CD4-positive, alpha-beta T cell treated with Interferon alpha-2 for 1 hour (primary cell): ENCODE results near the gene MLLT3.

Source experiments
- DNase-seq, 2 donors: peaks; one replicate each; pipeline ENCODE4 v3.0.0-alpha.2; 2020 to 2022

Gene MLLT3

DNA sequence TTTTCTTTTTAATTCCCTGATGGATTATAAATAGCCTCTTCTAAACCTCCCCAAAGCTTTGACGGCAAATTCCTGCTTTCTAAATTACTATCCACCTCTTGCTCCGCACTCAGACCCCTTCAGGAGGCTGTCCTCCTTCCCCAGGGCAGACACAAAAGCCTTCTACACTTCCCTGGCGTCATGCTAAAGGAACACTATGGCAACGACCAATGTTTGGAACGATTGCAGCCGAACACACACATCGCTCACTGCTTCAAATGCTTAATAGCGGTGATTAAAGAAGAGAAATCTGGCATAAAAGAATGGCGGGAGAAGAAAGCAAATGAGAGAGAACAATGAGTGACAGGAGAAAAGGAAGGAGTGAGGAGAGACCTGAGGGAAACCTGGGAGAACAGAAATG lies 297.3 kb downstream of the MLLT3 start:
- DNase-seq: no peak

DNA sequence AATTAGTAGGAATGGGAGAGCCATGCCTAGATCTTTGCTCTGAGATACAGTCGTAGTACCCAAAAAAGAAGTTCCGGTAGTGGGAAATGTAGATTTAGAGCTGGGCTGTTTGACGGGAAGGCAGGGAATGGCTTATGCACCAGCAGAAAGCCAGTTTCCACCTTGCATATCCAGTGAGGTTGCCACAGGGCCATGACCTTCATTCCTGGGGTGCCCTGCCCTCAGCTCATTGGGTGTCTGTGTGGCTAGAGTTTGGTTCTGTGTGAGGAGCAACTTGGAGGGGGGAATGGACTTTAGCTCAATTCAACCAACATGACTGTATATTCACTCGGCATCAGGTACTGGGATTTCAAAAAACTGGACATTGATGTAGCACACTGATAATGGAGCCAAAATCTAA lies 300.1 kb downstream of the MLLT3 start:
- DNase-seq: no peak

DNA sequence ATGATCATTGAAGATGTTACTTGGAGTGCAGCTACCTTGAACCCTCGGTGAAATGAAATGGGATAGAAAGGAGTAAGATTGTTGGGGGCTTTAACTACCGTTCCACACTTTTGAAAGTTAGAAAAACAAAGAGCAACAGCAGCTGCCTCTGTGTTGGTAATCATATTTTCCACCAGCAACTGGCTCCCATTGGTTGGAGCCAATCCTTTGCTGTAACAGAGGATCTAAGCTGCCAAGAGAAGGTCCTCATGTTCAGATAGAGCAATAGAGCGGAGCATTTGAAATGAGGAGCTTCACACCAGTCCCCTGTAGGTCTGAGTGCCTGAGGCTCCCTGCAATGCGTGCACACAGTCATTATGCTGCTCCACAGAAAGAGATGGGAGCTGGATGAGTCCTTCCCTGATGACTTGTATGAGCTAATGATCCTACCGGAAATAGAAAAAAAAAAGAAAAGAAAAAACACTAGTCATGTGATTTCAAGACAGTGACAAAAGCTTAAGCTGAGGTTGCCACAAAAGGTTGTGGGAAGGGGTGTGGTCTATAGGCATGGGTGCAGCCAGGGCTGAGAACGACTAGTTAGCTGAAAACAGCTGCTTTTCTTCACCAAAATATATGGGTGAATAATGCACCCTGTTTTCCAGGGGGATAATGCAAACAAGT lies 300.7 kb downstream of the MLLT3 start:
- DNase-seq: peak; percentile 74 to 80

DNA sequence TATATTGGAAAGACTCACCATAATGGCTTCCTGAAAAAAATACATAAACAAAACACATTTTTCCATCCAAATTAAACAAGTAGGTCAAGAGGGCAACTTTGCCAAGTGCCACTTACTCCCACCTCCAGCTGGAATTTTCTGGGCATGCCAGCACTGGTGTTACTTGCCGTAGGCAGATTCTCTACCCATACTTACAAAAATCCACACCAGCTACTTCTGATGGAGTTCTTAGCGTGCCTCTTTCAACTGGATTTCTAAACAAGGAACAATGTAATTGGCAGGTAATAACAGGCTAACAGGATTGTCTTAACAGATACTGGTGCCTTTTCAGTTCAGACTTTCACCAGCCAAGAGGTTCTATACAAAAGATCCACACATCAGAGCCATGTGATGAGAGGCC lies 301.4 kb downstream of the MLLT3 start:
- no peak for DNase-seq

- peak in 1 of 2 donors; percentile 27 for DNase-seq
These were observed 302.5 kb downstream of the MLLT3 start for GRCh38 chr9:20319641-20320337.

DNA sequence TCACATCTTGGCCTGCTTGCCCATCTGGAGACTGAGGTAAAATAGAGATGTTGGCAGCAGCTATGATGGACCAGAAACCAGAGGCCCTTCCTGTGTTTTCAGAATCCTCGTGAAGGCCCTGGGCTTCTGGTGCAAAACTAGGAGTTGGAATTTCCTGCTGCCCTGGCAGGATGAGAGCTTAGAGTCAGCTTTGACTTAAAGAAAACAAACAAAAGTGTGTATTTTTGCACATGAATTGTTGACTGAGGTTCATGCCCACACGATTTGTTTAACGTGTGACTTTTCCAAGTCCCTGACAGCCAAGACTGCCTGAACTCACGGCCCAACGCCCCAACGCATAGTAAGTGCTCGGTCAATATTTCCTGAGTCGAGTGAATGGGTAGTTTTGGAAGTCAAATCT lies 303.1 kb downstream of the MLLT3 start:
- DNase-seq: no peak

DNA sequence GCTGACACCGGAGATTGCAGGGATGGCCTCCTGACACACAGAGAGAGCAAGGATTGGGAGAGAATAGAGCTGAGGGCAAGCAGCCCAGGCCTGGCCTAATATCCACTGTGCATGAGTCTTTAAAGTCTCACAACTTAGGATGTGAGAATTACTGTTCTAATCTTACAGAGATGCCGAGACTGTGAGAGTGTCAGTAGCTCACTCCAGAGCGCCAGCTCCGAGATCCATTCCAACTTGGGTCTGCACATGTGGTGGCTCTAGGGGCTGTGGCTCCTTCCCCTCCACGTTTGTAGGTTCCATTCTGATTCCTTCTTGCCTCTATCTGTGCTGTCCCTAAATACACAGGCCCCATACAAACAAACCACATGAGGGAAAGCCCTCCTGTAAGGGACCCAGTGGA lies 304.6 kb downstream of the MLLT3 start:
- DNase-seq: no peak

GRCh38 chr9:20316372-20316771 lies 305.9 kb downstream of the MLLT3 start:
- DNase-seq: no peak

DNA sequence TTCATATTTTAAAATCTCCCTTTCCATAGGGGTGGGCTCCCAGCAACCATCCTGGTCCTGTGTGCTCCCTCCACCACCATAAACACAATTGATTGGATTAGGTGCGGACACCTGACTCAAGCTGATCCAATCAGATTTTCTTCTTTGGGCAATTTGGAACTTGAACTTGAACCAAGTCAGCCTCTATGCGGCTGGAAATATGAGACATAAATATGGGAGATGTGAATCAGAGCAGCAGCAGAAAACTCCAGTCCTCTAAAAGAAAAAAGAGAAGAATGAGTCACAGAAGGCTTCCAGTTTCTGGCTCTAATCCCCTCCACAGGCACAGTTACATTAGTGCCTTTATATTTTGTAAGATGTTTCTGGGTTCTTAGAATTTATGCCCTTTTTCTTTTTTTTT lies 306.6 kb downstream of the MLLT3 start:
- DNase-seq: no peak

GRCh38 chr9:20314981-20315380 lies 307.3 kb downstream of the MLLT3 start:
- peak; percentile 11 to 57 for DNase-seq

- DNase-seq: no peak
These were observed 308.9 kb downstream of the MLLT3 start for GRCh38 chr9:20313415-20313814.

DNA sequence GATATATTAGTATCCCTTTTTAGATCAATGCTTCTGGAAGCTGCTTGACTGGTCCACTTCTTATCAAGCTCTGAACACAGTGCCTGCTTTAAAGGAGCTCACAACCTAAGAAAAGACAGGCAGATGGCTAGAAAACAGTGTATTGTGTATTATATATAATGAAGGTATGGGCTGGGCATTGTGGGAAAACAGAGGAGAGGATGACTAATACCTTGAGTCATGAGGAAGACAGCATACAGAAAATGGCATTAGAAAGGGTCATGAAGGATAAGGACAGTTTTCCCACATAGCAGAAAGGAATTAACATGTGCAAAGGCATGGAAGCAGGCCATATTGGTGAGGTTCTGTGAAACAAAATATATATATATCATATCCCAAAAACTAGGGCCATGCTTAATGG lies 309.6 kb downstream of the MLLT3 start:
- no peak for DNase-seq

GRCh38 chr9:20310024-20310423 lies 312.3 kb downstream of the MLLT3 start:
- no peak for DNase-seq

- DNase-seq: no peak
These were observed 313.2 kb downstream of the MLLT3 start for GRCh38 chr9:20309124-20309523.

- no peak for DNase-seq
These were observed 314.7 kb downstream of the MLLT3 start for GRCh38 chr9:20307621-20308020.

DNA sequence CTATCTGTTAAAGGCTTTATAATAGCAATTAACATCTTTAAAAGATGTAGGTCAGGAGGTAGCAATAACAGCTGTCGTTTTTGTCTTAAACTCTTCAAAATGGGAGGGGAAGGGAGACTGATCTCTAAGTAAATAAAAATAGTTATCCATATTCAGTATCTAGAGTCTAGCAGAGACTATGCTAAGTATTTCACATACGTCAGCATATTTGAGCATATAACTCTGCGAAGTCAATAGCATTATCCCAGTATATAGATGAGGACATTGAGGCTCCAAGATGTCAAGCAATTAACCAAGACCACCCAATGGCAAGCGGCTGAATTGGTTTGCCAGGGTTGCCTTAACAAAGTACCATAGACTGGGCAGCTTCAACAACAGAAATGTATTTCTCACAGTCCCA lies 316.8 kb downstream of the MLLT3 start:
- DNase-seq: no peak

GRCh38 chr9:20303996-20304395 lies 318.3 kb downstream of the MLLT3 start:
- DNase-seq: no peak

DNA sequence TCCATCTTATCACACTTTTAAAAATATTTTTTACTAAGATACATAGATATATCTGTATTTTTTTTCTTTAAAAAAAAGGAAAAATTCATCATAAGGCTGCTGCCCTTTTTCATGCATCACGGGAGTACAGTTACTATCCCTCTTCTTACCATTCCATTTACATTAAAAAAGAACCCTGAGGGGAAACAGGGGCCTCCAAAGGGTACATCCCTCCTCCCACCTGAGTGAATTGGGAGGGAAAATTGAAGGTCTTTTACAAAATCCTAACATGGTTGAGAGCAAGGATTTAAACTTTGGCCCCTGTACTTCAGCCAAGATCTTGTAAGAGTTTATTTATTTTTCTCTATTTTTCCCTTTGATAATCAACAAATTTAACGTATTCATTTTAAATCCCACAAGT lies 319.2 kb downstream of the MLLT3 start:
- DNase-seq: no peak

- DNase-seq: no peak
These were observed 320.1 kb downstream of the MLLT3 start for GRCh38 chr9:20302197-20302596.

- DNase-seq: no peak
These were observed 321.7 kb downstream of the MLLT3 start for GRCh38 chr9:20300430-20301115.

DNA sequence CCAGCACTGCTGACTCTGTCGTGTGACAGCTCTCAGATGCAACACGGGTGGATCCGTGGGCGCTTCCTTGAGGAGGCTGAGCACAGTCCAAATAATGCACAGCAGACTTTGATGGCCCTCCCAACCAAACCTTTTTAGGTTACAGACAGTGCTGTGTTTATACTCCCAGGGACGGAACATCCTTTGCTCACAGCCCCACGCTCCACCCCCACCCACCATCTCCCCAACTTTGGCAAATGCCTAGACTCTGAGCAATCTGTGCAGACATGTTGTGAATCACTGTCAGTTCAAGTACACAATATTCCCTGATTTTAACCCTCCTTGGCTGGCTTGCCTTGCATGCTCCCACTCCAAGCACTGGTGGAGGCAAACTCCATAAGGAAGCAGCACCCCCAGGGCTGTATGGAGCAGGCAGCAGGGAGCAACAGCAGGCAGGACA lies 324.6 kb downstream of the MLLT3 start:
- DNase-seq: no peak

- DNase-seq: no peak
These were observed 326.7 kb downstream of the MLLT3 start for GRCh38 chr9:20295555-20295954.

- DNase-seq: no peak
These were observed 328.1 kb downstream of the MLLT3 start for GRCh38 chr9:20294046-20294750.

- no peak for DNase-seq
These were observed 330.3 kb downstream of the MLLT3 start for GRCh38 chr9:20292002-20292401.
